HCT116 (cell line): ENCODE results near the gene RBM34.

Experiments used
- CTCF ChIP-seq, 3 experiments: fragments of 200-600 bp in 1 of 3; sonication (generic) in 1 of 3; IDR thresholded peaks in 2 of 3; conservative IDR thresholded peaks in 1 of 3; 2 replicates each; pipeline ENCODE4 v1.5.1; 2012 to 2017; ENCODE audit warnings: low read depth in 2 of 3, low read length in 2 of 3, antibody characterized with exemption in 1 of 3, borderline replicate concordance in 1 of 3, control low read depth in 1 of 3, mild to moderate bottlenecking in 1 of 3, mixed read lengths in 1 of 3, mixed run types in 1 of 3, moderate library complexity in 1 of 3; ENCODE audit not compliant: insufficient read depth in 1 of 3
- ELF1 ChIP-seq: IDR thresholded peaks from 2 replicates; pipeline ENCODE4 v1.6.1; 2012; ENCODE audit warnings: low read depth, borderline replicate concordance
- EZH2 ChIP-seq: fragments of 200-600 bp; sonication (generic); IDR thresholded peaks from 2 replicates; pipeline ENCODE4 v1.6.1; 2017; ENCODE audit warnings: antibody characterized with exemption, mixed run types
- JUND ChIP-seq: IDR thresholded peaks from 2 replicates; pipeline ENCODE4 v1.6.1; 2012
- RAD21 ChIP-seq: IDR thresholded peaks from 2 replicates; pipeline ENCODE4 v1.6.1; 2012; ENCODE audit warnings: low read depth, mild to moderate bottlenecking
- YY1 ChIP-seq: IDR thresholded peaks from 2 replicates; pipeline ENCODE4 v1.6.1; 2011; ENCODE audit warnings: low read length, low read depth, moderate library complexity, mild to moderate bottlenecking; ENCODE audit not compliant: insufficient replicate concordance; ENCODE audit errors: extremely low read depth
- ZNF274 ChIP-seq: fragments of 200-500 bp; sonication (Bioruptor generic); IDR thresholded peaks from 2 replicates; pipeline ENCODE4 v1.6.1; 2014; ENCODE audit warnings: mild to moderate bottlenecking, low read depth, low read length, inconsistent platforms

GRCh38 chr1:235122348-235122747 lies 38.7 kb downstream of the RBM34 start:
- no peak for TF ChIP-seq ELF1
- no peak for TF ChIP-seq YY1
- no peak for TF ChIP-seq JUND
- no peak for TF ChIP-seq CTCF (IDR thresholded peaks at IDR 0.05 in 2 of 3, conservative IDR thresholded peaks at IDR 0.05 in 1 of 3; ENCODE audit: borderline replicate concordance in 1 of 3, insufficient read depth in 1 of 3, low read depth in 2 of 3, low read length in 2 of 3)
- TF ChIP-seq EZH2 = no peak
- no peak for TF ChIP-seq RAD21
- no peak for TF ChIP-seq ZNF274
